B cell (primary cell): Measurements from ENCODE around the gene MSLN. TPM values are rescaled to one million over a fixed set of nuclear protein-coding genes. Genes with fewer than 3 reads are reported as not detected.

Experiments used
- ATAC-seq: fragments of 200-7000 bp; cut with Tn5 transposase; one replicate; pipeline ENCODE4 v1.10.0; 2021; ENCODE audit warnings: low read depth, mild to moderate bottlenecking, moderate number of reproducible peaks, moderate library complexity
- CTCF ChIA-PET: fragments of 350-600 bp; sonication (Branson Sonifier 250); formaldehyde crosslinking; loops from one replicate; lab custom pipeline; 2021; ENCODE audit warnings: antibody characterized with exemption, inconsistent platforms; lab: Charles Lee
- POLR2A ChIA-PET: fragments of 350-600 bp; sonication (Branson Sonifier 250); formaldehyde crosslinking; loops from one replicate; lab custom pipeline; 2021; ENCODE audit warnings: antibody characterized with exemption; lab: Charles Lee
- DNase-seq: peaks from one replicate; pipeline ENCODE4 v3.0.0; 2013
- H2AFZ ChIP-seq: 2 replicates; pipeline ENCODE4 v1.6.1; 2012; ENCODE audit warnings: mild to moderate bottlenecking, low read depth, low read length; ENCODE audit not compliant: insufficient read depth, poor library complexity, severe bottlenecking
- H3K27ac ChIP-seq, 2 donors: 1 replicate in 1 of 2; 2 replicates in 1 of 2; pipeline ENCODE4 v1.5.1; 2012 to 2013; ENCODE audit warnings: low read length in 2 of 2, mild to moderate bottlenecking in 2 of 2, moderate library complexity in 1 of 2
- H3K27me3 ChIP-seq, 4 experiments: fragments of 200-600 bp in 1 of 4; sonication (generic) in 1 of 4; replicated peaks in 1 of 4; 1 replicate in 2 of 4; 2 replicates in 2 of 4; pipeline versions ENCODE4 v1.6.1 to v1.7.0; 2013 to 2016; ENCODE audit warnings: low read length in 3 of 4, mild to moderate bottlenecking in 2 of 4, mixed read lengths in 1 of 4, moderate library complexity in 1 of 4; ENCODE audit not compliant: insufficient read depth in 4 of 4, control insufficient read depth in 3 of 4; ENCODE audit errors: control extremely low read depth in 1 of 4
- H3K36me3 ChIP-seq, 2 experiments: replicated peaks in 1 of 2; 1 replicate in 1 of 2; 2 replicates in 1 of 2; pipeline versions ENCODE4 v1.6.1 to v1.7.1; 2013; ENCODE audit warnings: low read length in 1 of 2; ENCODE audit not compliant: insufficient read depth in 2 of 2, control insufficient read depth in 1 of 2; ENCODE audit errors: control extremely low read depth in 1 of 2, extremely low read depth in 1 of 2
- H3K4me1 ChIP-seq, 2 donors: fragments of 200-600 bp in 1 of 2; sonication (generic) in 1 of 2; 1 replicate in 1 of 2; 2 replicates in 1 of 2; pipeline versions ENCODE4 v1.5.1 to v1.6.1; 2013 to 2017; ENCODE audit warnings: low read length in 2 of 2; ENCODE audit not compliant: control insufficient read depth in 2 of 2, insufficient read depth in 2 of 2
- H3K4me2 ChIP-seq: replicated peaks from 2 replicates; pipeline ENCODE3; 2012; ENCODE audit warnings: mild to moderate bottlenecking, low read depth, low read length; ENCODE audit not compliant: poor library complexity, severe bottlenecking
- H3K4me3 ChIP-seq, 5 experiments: fragments of 200-600 bp in 1 of 5; sonication (generic) in 1 of 5; 1 replicate in 3 of 5; 2 replicates in 2 of 5; pipeline versions ENCODE4 v1.5.1 to v1.7.0; 2011 to 2016; ENCODE audit warnings: low read length in 4 of 5, mild to moderate bottlenecking in 4 of 5, low read depth in 2 of 5, control low read depth in 1 of 5, moderate library complexity in 1 of 5; ENCODE audit not compliant: insufficient read depth in 1 of 5; ENCODE audit errors: control extremely low read depth in 1 of 5, extremely low read depth in 1 of 5
- H3K79me2 ChIP-seq: fragments of 200-600 bp; sonication (generic); one replicate; pipeline ENCODE4 v1.6.0; 2016; ENCODE audit warnings: low read length; ENCODE audit not compliant: control insufficient read depth, insufficient read depth
- H3K9ac ChIP-seq: fragments of 200-600 bp; sonication (generic); 2 replicates; pipeline ENCODE4 v1.6.1; 2017; ENCODE audit warnings: mild to moderate bottlenecking, low read length, moderate library complexity
- H3K9me3 ChIP-seq, 3 donors: one replicate each; pipeline versions ENCODE4 v1.6.1 to v1.7.1; 2013; ENCODE audit warnings: low read length in 2 of 3; ENCODE audit not compliant: control insufficient read depth in 2 of 3, insufficient read depth in 1 of 3; ENCODE audit errors: control extremely low read depth in 1 of 3
- H4K20me1 ChIP-seq: 2 replicates; pipeline ENCODE4 v1.6.0; 2012; ENCODE audit warnings: mild to moderate bottlenecking, low read length; ENCODE audit not compliant: insufficient read depth, control insufficient read depth, poor library complexity, severe bottlenecking
- H3K27ac Mint-ChIP-seq: one replicate; pipeline ENCODE4 v1.8.0; 2021; ENCODE audit warnings: mixed read lengths
- H3K27me3 Mint-ChIP-seq: one replicate; pipeline ENCODE4 v1.8.0; 2021; ENCODE audit warnings: mixed read lengths
- H3K4me1 Mint-ChIP-seq: one replicate; pipeline ENCODE4 v1.8.0; 2021; ENCODE audit warnings: mixed read lengths
- H3K4me3 Mint-ChIP-seq: one replicate; pipeline ENCODE4 v1.8.0; 2021; ENCODE audit warnings: mixed read lengths
- H3K9me3 Mint-ChIP-seq: one replicate; pipeline ENCODE4 v1.8.0; 2022; ENCODE audit warnings: mixed read lengths; ENCODE audit not compliant: insufficient read depth
- CTCF ChIP-seq: fragments of 200-600 bp; IDR thresholded peaks from one replicate; pipeline ENCODE4 v1.8.0; 2022; ENCODE audit warnings: antibody characterized with exemption, mild to moderate bottlenecking
- EZH2 ChIP-seq: IDR thresholded peaks from 2 replicates; pipeline ENCODE4 v1.6.1; 2012; ENCODE audit warnings: borderline replicate concordance, low read depth, mild to moderate bottlenecking, moderate library complexity, low read length; ENCODE audit not compliant: insufficient read depth, poor library complexity, severe bottlenecking
- WGBS: methylation state at CpG from one replicate; pipeline ENCODE4 v1.1.5; 2013; ENCODE audit warnings: missing lambda C conversion rate; ENCODE audit not compliant: insufficient coverage; 5-methylcytosine and 5-hydroxymethylcytosine counted together
- intact Hi-C: fragments of 100-400 bp; cut with micrococcal nuclease; formaldehyde crosslinking; loops from one replicate; pipeline ENCODE4 v1.10.0; 2022
- polyA plus RNA-seq: library from polyadenylated mRNA; depleted of rRNA; stranded (reverse); fragments of >200 nt; gene quantifications from 2 replicates; pipeline ENCODE4 v1.2.3, GENCODE V29; 2012
- total RNA-seq, 2 donors: library from RNA; stranded (reverse); fragments of 120-200 nt in 1 of 2; gene quantifications; 1 replicate in 1 of 2; 2 replicates in 1 of 2; pipeline versions ENCODE4 v1.2.3 to v1.2.4, GENCODE V29; 2013 to 2022

The MSLN gene
- total and polyA plus RNA-seq, 2 donors (not counting 1 experiment from before 2014, with no cell fraction given) = not detected

DNA sequence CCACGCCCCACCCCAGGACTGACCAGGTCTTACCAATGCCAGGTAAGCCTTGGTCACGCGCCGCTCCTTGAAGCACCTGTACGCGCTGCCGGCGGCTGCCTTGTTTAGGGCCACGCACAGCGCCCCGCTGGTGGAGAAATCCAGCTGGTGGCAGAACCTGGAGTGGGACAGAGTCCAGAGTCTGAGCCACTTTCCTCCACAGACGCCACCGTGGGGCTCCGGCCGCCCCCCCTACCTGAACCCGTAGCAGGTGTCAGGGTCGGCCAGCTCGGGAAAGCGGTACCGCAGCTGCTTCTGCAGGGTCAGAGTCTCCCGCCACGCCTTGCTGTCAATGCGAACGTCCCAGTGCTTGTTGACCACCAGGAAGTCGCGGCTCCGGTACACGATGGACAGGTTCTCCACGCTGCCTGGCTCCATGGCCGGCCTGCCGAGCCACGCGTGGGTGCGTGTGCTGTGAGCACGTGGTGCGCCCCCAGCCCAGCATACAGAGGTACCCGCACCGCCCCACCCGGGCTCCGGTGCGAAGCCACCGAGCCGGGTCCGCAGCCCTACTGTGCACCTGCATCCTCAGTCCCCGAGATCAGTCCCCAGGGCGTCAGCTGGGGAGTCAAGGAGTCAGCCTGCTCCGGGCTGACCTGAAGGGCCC is 26.9 kb downstream of the MSLN start:
- POLR2A ChIA-PET = no interaction called here
- Mint-ChIP-seq H3K9me3 (no peaks in the 10 kb centered on the region), H3K4me1 (peaks cover 7% of the 10 kb centered on the region), H3K27ac (peak overlapping the region; percentile 76), H3K4me3 (peak overlapping the region; percentile 86), H3K27me3 (no peaks in the 10 kb centered on the region)
- peak overlapping the region; percentile 66 for H2AFZ ChIP-seq
- peaks cover 0 to 9% (median 0%) of the 10 kb centered on the region in 4 experiments for H3K27me3 ChIP-seq
- ATAC-seq = no peak
- WGBS = 44% methylated on average over 47 of the region's 47 CpGs
- CTCF ChIA-PET = interaction anchor here (1.0 to 7.4 kb wide), 2 partner anchors 46 to 75 kb away, joined by 4 to 94 read pairs; partner anchors contain the start of gene METRN
- H3K4me2 ChIP-seq = peak overlapping the region; percentile 100
- H3K4me3 ChIP-seq = peak overlapping the region; percentile 8 to 85 (median 81)
- no peaks in the 10 kb centered on the region for H3K9me3 ChIP-seq
- peaks cover 0 to 8% of the 10 kb centered on the region in 2 experiments for H3K36me3 ChIP-seq
- peak overlapping the region in 1 of 2 donors; percentile 41 for H3K27ac ChIP-seq
- peak overlapping the region; percentile 92 for H3K9ac ChIP-seq
- intact Hi-C loops = no loop called here
- no peak for DNase-seq
- peaks cover 11% of the 10 kb centered on the region for H3K79me2 ChIP-seq
- peaks cover 13 to 24% of the 10 kb centered on the region in 2 donors for H3K4me1 ChIP-seq
- TF ChIP-seq EZH2 = no peak
- no peak for TF ChIP-seq CTCF
- peaks cover 31% of the 10 kb centered on the region for H4K20me1 ChIP-seq

DNA sequence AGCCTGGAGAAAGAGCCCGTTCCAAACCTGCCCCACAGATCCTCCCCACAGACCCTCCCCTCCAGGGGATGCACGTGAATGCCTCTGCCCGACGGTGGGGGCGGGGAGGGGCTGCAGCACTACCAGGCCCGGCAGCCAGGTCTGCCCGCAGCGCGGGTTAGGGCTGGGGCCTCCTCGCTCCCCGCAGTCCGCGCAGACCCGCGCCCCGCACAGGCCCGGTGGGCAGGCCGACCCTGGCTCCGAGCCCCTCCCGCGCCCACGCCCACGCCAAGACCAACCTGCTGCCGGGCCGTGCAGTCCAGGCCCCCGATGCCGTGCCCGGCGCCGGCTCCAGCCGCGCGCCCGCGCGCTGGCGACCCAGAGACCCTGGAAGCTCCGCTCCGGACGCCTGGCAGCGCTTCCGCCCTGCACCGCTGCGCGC is 27.5 kb downstream of the MSLN start, which contains the start of gene RPUSD1:
Gene RPUSD1 (minus strand): TSS at position 404 of the 421 bp plus-strand sequence. CDS start 644 bp downstream, outside the sequence.
- DNase-seq = no peak
- ATAC-seq = peak; percentile 5
- intact Hi-C loops = loop anchor here (1.0 kb wide), 3 partner anchors 19 to 61 kb away; partner anchors contain the start of gene HAGHL
- Histone ChIP-seq H4K20me1 (peaks cover 31% of the 10 kb centered on the region), H3K79me2 (peaks cover 11% of the 10 kb centered on the region), H3K4me1 (peaks cover 13 to 24% of the 10 kb centered on the region in 2 donors), H3K4me2 (peak within 1 kb of the TSS; percentile 100), H3K36me3 (peaks cover 0 to 8% of the 10 kb centered on the region in 2 experiments), H2AFZ (peak within 1 kb of the TSS; percentile 94), H3K27me3 (peaks cover 0 to 4% (median 0%) of the 10 kb centered on the region in 4 experiments), H3K27ac (peak within 1 kb of the TSS in 1 of 2 donors; percentile 68), H3K4me3 (peak within 1 kb of the TSS; percentile 15 to 86 (median 81)), H3K9ac (peak within 1 kb of the TSS; percentile 92), H3K9me3 (no peaks in the 10 kb centered on the region)
- Mint-ChIP-seq H3K4me1 (peaks cover 7% of the 10 kb centered on the region), H3K4me3 (peak within 1 kb of the TSS; percentile 86), H3K27ac (peak within 1 kb of the TSS; percentile 76), H3K9me3 (no peaks in the 10 kb centered on the region), H3K27me3 (no peaks in the 10 kb centered on the region)
- CTCF ChIA-PET = interaction anchor here (1.2 to 7.4 kb wide), 2 partner anchors 39 to 75 kb away, joined by 4 to 94 read pairs; partner anchors contain the start of gene METRN
- WGBS = under 1% methylated on average over 45 of the region's 45 CpGs
- no peak for TF ChIP-seq EZH2
- TF ChIP-seq CTCF = no peak
- POLR2A ChIA-PET = interaction anchor here (0.5 to 1.1 kb wide), 2 partner anchors 47 to 257 kb away, joined by 3 read pairs; partner anchors contain the start of gene CIAO3
